Effector memory CD8-positive, alpha-beta T cell (primary cell): ENCODE measurements around the gene CST6.

ENCODE experiments used
- ATAC-seq: fragments of 150-1000 bp; cut with Tn5 transposase; replicated peaks from 2 replicates; pipeline ENCODE4 v1.10.0; 2021; ENCODE audit warnings: mild to moderate bottlenecking, moderate library complexity
- DNase-seq, 3 experiments: peaks; one replicate each; pipeline ENCODE4 v3.0.0; 2021
- H3K27ac Mint-ChIP-seq, 2 donors: one replicate each; pipeline ENCODE4 v1.8.0; 2022; ENCODE audit warnings: mild to moderate bottlenecking in 2 of 2, mixed read lengths in 2 of 2, moderate library complexity in 2 of 2
- H3K27me3 Mint-ChIP-seq, 2 donors: one replicate each; pipeline ENCODE4 v1.8.0; 2022; ENCODE audit warnings: mixed read lengths in 2 of 2
- H3K36me3 Mint-ChIP-seq: one replicate; pipeline ENCODE4 v1.8.0; 2022; ENCODE audit warnings: mild to moderate bottlenecking, moderate library complexity, mixed read lengths; ENCODE audit not compliant: insufficient read depth
- H3K4me1 Mint-ChIP-seq, 2 donors: one replicate each; pipeline ENCODE4 v1.8.0; 2022; ENCODE audit warnings: low read depth in 2 of 2, mixed read lengths in 2 of 2
- H3K4me3 Mint-ChIP-seq, 2 donors: one replicate each; pipeline ENCODE4 v1.8.0; 2022; ENCODE audit warnings: mild to moderate bottlenecking in 2 of 2, mixed read lengths in 2 of 2, moderate library complexity in 2 of 2
- H3K9me3 Mint-ChIP-seq, 2 donors: one replicate each; pipeline ENCODE4 v1.8.0; 2022; ENCODE audit warnings: mixed read lengths in 2 of 2

CST6 gene

GRCh38 chr11:66050581-66051231 lies 38.9 kb downstream of the CST6 start:
- peak overlapping the region; percentile 95 to 99 for H3K4me3 Mint-ChIP-seq
- ATAC-seq (no peak), DNase-seq (no peak)
- peaks cover 19 to 23% of the 10 kb centered on the region in 2 donors for H3K4me1 Mint-ChIP-seq
- peak overlapping the region; percentile 91 to 98 for H3K27ac Mint-ChIP-seq
- no peaks in the 10 kb centered on the region for H3K9me3 Mint-ChIP-seq
- H3K36me3 Mint-ChIP-seq, result peaks cover 34% of the 10 kb centered on the region
- peaks cover 0 to 8% of the 10 kb centered on the region in 2 donors for H3K27me3 Mint-ChIP-seq

- H3K9me3 Mint-ChIP-seq, result no peaks in the 10 kb centered on the region
- ATAC-seq (no peak), DNase-seq (no peak)
- peaks cover 0 to 8% of the 10 kb centered on the region in 2 donors for H3K27me3 Mint-ChIP-seq
- H3K27ac Mint-ChIP-seq, result peak overlapping the region; percentile 91 to 98
- peaks cover 17 to 25% of the 10 kb centered on the region in 2 donors for H3K4me1 Mint-ChIP-seq
- peaks cover 41% of the 10 kb centered on the region for H3K36me3 Mint-ChIP-seq
- H3K4me3 Mint-ChIP-seq, result peak overlapping the region; percentile 95 to 99
These were observed 39.6 kb downstream of the CST6 start for GRCh38 chr11:66051371-66051765.

- ATAC-seq (peak; percentile 97), DNase-seq (peak; percentile 87 to 93 (median 93))
- Mint-ChIP-seq H3K4me1 (peaks cover 17 to 25% of the 10 kb centered on the region in 2 donors), H3K9me3 (no peaks in the 10 kb centered on the region), H3K27ac (peak within 1 kb of the TSS; percentile 91 to 98), H3K27me3 (peaks cover 0 to 8% of the 10 kb centered on the region in 2 donors), H3K4me3 (peak within 1 kb of the TSS; percentile 95 to 99), H3K36me3 (peaks cover 47% of the 10 kb centered on the region)
These were observed 40.2 kb downstream of the CST6 start, which contains the start of gene SF3B2 for GRCh38 chr11:66051766-66052663. Gene SF3B2 (plus strand): TSS chr11:66052364. CDS start chr11:66052385, 21 bp downstream.

GRCh38 chr11:66052664-66052982 lies 40.8 kb downstream of the CST6 start:
- no peaks in the 10 kb centered on the region for H3K9me3 Mint-ChIP-seq
- peaks cover 17 to 25% of the 10 kb centered on the region in 2 donors for H3K4me1 Mint-ChIP-seq
- peak overlapping the region; percentile 91 to 98 for H3K27ac Mint-ChIP-seq
- ATAC-seq (no peak), DNase-seq (no peak)
- peaks cover 0 to 8% of the 10 kb centered on the region in 2 donors for H3K27me3 Mint-ChIP-seq
- peaks cover 53% of the 10 kb centered on the region for H3K36me3 Mint-ChIP-seq
- peak overlapping the region; percentile 95 to 99 for H3K4me3 Mint-ChIP-seq

GRCh38 chr11:66055021-66055420 lies 43.2 kb downstream of the CST6 start:
- H3K36me3 Mint-ChIP-seq, result peaks cover 77% of the 10 kb centered on the region
- no peaks in the 10 kb centered on the region for H3K9me3 Mint-ChIP-seq
- ATAC-seq, result no peak
- DNase-seq, result no peak
- no peak overlapping the region for H3K4me3 Mint-ChIP-seq
- peak overlapping the region in 1 of 2 donors; percentile 27 for H3K27ac Mint-ChIP-seq
- H3K4me1 Mint-ChIP-seq, result peaks cover 19 to 25% of the 10 kb centered on the region in 2 donors
- no peaks in the 10 kb centered on the region for H3K27me3 Mint-ChIP-seq

GRCh38 chr11:66056501-66056900 lies 44.7 kb downstream of the CST6 start:
- Mint-ChIP-seq H3K27ac (peak overlapping the region in 1 of 2 donors; percentile 77), H3K27me3 (no peaks in the 10 kb centered on the region), H3K4me3 (no peak overlapping the region), H3K36me3 (peaks cover 91% of the 10 kb centered on the region), H3K9me3 (no peaks in the 10 kb centered on the region), H3K4me1 (peaks cover 18 to 23% of the 10 kb centered on the region in 2 donors)
- no peak for DNase-seq
- ATAC-seq, result no peak

GRCh38 chr11:66059966-66060680 lies 48.3 kb downstream of the CST6 start:
- peak overlapping the region in 1 of 2 donors; percentile 46 for H3K27ac Mint-ChIP-seq
- no peak for DNase-seq
- no peaks in the 10 kb centered on the region for H3K27me3 Mint-ChIP-seq
- H3K4me3 Mint-ChIP-seq, result no peak overlapping the region
- H3K4me1 Mint-ChIP-seq, result peaks cover 11 to 17% of the 10 kb centered on the region in 2 donors
- H3K36me3 Mint-ChIP-seq, result peaks cover 98% of the 10 kb centered on the region
- no peak for ATAC-seq
- no peaks in the 10 kb centered on the region for H3K9me3 Mint-ChIP-seq

- DNase-seq (no peak), ATAC-seq (no peak)
- peaks cover 9 to 15% of the 10 kb centered on the region in 2 donors for H3K4me1 Mint-ChIP-seq
- H3K27me3 Mint-ChIP-seq, result no peaks in the 10 kb centered on the region
- H3K36me3 Mint-ChIP-seq, result peaks cover 98% of the 10 kb centered on the region
- peak overlapping the region in 1 of 2 donors; percentile 46 for H3K27ac Mint-ChIP-seq
- H3K4me3 Mint-ChIP-seq, result no peak overlapping the region
- no peaks in the 10 kb centered on the region for H3K9me3 Mint-ChIP-seq
These were observed 49.5 kb downstream of the CST6 start for GRCh38 chr11:66061268-66061667.

GRCh38 chr11:66062408-66062807 lies 50.6 kb downstream of the CST6 start:
- H3K27ac Mint-ChIP-seq, result no peak overlapping the region
- H3K36me3 Mint-ChIP-seq, result peaks cover 98% of the 10 kb centered on the region
- no peak overlapping the region for H3K4me3 Mint-ChIP-seq
- ATAC-seq (no peak), DNase-seq (no peak)
- peaks cover 18 to 26% of the 10 kb centered on the region in 2 donors for H3K4me1 Mint-ChIP-seq
- no peaks in the 10 kb centered on the region for H3K9me3 Mint-ChIP-seq
- no peaks in the 10 kb centered on the region for H3K27me3 Mint-ChIP-seq
